Adipose tissue (tissue), 3 donors: ENCODE results near the gene SPTAN1. TPM values are rescaled to one million over a fixed set of nuclear protein-coding genes. Genes with fewer than 3 reads are reported as not detected.
"Not testable (repeated sequence)": the region's sequence is repeated elsewhere in the genome, so short reads cannot be mapped to it uniquely, and the experiment has no call there.

Experiments
- H3K27ac ChIP-seq: one replicate; pipeline ENCODE4 v1.5.1; 2013; ENCODE audit warnings: low read depth, low read length
- WGBS, 3 donors: extraction: QIAGEN DNeasy Blood & Tissue Kit; methylation state at CpG; one replicate each; pipeline ENCODE4 v1.1.7; 2013; 5-methylcytosine and 5-hydroxymethylcytosine counted together
- polyA plus RNA-seq, 3 donors: library from polyadenylated mRNA; stranded (reverse); fragments of 200-250 nt; gene quantifications; one replicate each; pipeline ENCODE4 v1.2.3, GENCODE V29; 2013
- donor health status: healthy with polysubstance abuse.
- donor health status: Bipolar disorder and iron deficiency.
- donor health status: healthy.

Gene SPTAN1
- polyA plus RNA-seq, 3 donors, result 41.2 to 147 (median 103) TPM

GRCh38 chr9:128637656-128638055, 85.3 kb downstream of the SPTAN1 start:
- no peak overlapping the region for H3K27ac ChIP-seq
- WGBS, 3 donors, result 73 to 77% (median 74%) methylated on average over 10 of the region's 10 CpGs

DNA sequence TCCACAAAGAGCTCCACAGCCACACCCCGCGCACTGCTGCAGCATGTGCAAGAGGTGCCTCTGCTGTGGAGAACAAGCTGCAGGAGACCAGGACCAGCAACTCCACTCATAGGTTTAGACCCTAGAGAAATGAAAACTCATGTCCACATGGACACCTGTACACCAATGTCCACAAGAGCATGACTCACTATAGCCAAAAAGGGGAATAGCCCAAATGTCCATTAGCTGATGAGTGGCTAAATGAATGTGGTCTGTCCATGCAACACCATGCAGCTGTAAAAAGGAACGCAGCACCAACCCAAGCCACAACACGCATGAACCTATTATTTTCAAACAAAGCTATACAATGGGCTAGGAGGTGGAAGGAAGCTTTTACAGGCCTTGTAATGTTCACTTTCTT, 86.2 kb downstream of the SPTAN1 start:
- H3K27ac ChIP-seq, result no peak overlapping the region
- WGBS, 3 donors, result 93 to 96% (median 94%) methylated on average over 4 of the region's 4 CpGs

DNA sequence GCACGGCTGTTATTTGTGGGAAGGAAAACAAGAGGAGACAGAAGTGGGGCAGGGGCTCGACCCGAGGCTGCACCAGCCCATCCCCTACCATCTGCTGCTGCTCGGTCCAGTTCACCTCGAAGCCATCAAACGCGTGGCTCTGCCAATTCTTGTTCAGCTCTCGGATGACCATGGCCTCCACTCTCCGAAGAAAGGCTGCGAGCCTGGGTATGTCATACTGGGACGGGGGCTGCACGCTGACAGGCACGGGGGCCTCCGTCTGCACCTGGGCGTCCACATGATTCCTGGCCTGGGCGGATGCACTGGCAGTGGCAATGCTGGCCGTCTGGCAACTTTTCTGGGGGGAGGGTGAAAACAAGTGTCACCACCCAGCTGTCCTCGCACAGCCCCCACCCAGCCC, 88.2 kb downstream of the SPTAN1 start:
- WGBS, 3 donors, result 92 to 98% (median 93%) methylated on average over 18 of the region's 18 CpGs
- no peak overlapping the region for H3K27ac ChIP-seq

- WGBS, 3 donors, result 83 to 84% (median 84%) methylated on average over 12 of the region's 12 CpGs
- no peak overlapping the region for H3K27ac ChIP-seq
Observed at GRCh38 chr9:128642675-128643245, 90.4 kb downstream of the SPTAN1 start.

DNA sequence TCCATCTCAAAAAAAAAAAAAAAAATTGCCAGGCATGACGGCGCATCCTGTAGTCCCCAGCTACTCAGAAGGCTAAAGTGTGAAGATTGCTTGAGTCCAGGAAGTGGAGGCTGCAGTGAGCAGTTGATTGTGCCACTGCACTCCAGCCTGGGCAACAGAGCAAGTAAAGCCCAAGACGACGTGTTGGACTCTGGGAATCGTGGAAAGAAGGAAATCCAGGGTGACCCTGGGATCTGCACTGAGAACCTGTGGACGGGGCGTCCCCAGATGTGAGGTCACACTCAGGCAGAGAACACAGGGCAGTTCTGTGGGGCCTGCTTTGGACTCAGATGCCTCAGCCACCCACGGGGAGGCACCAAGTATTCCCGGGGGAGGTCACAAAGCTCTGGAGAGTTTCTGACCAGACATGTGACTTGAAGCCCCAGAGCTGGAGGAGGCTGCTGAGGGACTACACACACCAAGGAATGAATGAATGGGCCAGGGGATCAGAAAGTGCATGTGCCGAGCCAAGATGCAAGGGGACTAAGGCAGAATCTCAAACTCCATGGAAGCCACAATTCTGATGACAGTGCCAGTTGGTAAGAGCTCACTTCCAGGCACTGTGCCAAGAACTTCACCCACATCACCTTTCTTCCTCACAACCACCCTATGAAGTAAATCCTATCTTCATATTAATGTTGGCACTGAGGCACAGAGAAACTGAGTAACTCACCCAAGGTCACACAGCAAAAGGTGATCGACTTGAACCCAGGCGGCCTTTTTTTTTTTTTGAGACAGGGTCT, 91.3 kb downstream of the SPTAN1 start:
- no peak overlapping the region for H3K27ac ChIP-seq
- WGBS, 3 donors, result 78 to 82% (median 80%) methylated on average over 12 of the region's 12 CpGs

GRCh38 chr9:128648206-128648605, 95.8 kb downstream of the SPTAN1 start:
- H3K27ac ChIP-seq, result not testable (repeated sequence)

DNA sequence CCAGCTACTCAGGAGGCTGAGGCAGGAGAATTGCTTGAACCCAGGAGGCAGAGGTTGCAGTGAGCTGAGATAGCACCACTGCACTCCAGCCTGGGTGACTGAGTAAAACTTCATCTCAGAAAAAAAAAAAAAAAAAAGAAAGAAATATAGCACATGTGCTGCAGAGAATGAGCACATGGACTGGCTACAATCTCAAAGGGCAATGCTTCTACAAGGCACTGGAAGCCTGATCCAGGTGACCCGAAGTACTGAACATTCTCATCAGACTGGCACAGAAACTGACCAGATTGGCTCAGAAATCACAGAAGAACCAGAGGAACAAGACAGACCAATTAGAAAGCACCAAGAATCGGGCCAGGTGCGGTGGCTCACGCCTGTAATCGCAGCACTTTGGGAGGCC, 99.4 kb downstream of the SPTAN1 start:
- no peak overlapping the region for H3K27ac ChIP-seq
- 92 to 98% (median 98%) methylated on average over 5 of the region's 5 CpGs for WGBS, 3 donors

More at GRCh38 chr9:128648206-128648605, 95.8 kb downstream of the SPTAN1 start:
- WGBS, 3 donors, result 90 to 91% (median 91%) methylated on average over 9 of the region's 9 CpGs

DNA sequence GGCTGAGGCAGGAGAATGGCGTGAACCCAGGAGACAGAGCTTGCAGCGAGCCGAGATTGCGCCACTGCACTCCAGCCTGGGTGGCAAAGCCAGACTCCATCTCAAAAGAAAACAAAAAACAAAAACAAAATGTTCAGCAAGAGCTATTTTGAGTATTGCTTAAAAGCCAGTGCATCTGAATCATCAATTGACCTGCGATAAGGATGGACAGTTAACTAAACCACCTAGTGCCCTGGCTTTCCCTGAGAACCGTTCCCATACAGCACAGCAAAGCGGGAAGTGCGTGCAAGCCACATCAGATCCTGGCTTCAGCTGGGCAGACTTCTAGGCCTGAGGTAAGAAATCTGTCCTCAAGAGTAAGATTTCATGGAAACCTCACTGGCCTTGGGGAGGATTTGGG, 101.5 kb downstream of the SPTAN1 start:
- no peak overlapping the region for H3K27ac ChIP-seq
- WGBS, 3 donors, result 89 to 97% (median 95%) methylated on average over 8 of the region's 8 CpGs

DNA sequence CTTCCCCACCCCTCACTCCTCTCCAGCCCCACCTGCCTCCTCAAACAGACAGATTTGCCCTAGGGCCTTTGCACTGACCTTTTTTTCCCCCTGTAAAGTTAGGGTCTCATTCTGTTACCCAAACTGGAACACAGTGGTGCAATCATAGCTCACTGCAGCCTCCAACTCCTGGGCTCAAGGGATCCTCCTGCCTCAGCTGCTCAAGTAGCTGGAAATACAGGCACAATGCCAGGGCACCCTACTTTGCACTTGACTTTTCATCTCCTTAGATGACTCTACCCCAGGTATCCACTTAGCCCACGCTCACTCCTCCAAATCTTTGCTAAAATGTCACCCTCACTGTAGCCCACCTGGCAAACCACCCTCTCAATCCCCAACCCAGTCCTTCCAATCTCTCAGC, 102.1 kb downstream of the SPTAN1 start:
- H3K27ac ChIP-seq, result no peak overlapping the region
- 100% methylated on average over 1 of the region's 1 CpG for WGBS, 3 donors

- 0 to 1% (median 1%) methylated on average over 73 to 86 of the region's 86 CpGs for WGBS, 3 donors
Observed at GRCh38 chr9:128656416-128657343, 104.3 kb downstream of the SPTAN1 start, which contains the start of gene DYNC2I2. DYNC2I2 (minus strand) TSS chr9:128656847; CDS start chr9:128656726, 121 bp downstream.

GRCh38 chr9:128657344-128657704, 104.9 kb downstream of the SPTAN1 start:
- 97 to 99% (median 97%) methylated on average over 13 of the region's 13 CpGs for WGBS, 3 donors
- H3K27ac ChIP-seq, result peak overlapping the region; percentile 92

More at GRCh38 chr9:128656416-128657343, 104.3 kb downstream of the SPTAN1 start, which contains the start of gene DYNC2I2:
- peak within 1 kb of the TSS; percentile 92 for H3K27ac ChIP-seq

GRCh38 chr9:128657796-128658195, 105.4 kb downstream of the SPTAN1 start:
- 96 to 98% (median 97%) methylated on average over 3 of the region's 3 CpGs for WGBS, 3 donors
- H3K27ac ChIP-seq, result no peak overlapping the region

GRCh38 chr9:128666481-128666941, 114.1 kb downstream of the SPTAN1 start:
- H3K27ac ChIP-seq, result not testable (repeated sequence)
- WGBS, 3 donors, result 93 to 95% (median 94%) methylated on average over 8 of the region's 8 CpGs

- H3K27ac ChIP-seq, result no peak overlapping the region
- 96 to 97% (median 96%) methylated on average over 6 of the region's 6 CpGs for WGBS, 3 donors
Observed at GRCh38 chr9:128669786-128670185, 117.4 kb downstream of the SPTAN1 start.

DNA sequence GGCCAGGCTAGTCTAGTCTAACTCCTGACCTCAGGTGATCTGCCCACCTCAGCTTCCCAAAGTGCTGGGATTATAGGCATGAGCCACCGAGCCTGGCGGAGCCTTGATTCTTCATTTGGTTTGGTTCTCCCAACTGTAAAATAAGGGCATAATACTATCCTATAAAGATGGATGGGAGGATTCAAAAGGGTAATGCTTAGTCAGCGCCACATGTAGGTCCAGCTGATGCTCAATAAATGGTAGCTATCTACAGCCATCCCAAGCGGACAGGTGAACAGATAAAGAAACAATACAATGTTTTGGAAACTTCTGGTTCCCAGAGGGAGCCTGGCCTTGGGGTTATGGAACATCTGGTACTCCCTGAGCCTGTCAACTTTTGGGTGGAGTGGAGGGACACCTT, 123.0 kb downstream of the SPTAN1 start:
- WGBS, 3 donors, result 93 to 96% (median 95%) methylated on average over 4 of the region's 4 CpGs
- H3K27ac ChIP-seq, result no peak overlapping the region

DNA sequence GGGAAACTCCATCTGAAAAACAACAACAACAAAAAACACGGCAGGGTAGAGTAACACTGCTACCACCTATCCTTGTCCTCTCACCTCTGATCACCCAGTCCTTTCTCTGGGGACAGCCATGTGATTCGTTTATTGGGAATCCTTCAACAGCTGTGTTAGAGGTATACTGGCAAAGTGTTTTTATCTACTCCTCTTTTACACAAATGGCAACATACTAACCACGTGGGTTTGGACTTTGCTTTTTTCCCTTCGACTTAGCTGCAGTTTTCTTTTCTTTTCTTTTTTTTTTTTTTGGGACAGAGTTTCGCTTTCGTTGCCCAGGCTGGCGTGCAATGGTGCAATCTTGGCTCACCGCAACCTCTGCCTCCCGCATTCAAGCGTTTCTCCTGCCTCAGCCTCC, 125.4 kb downstream of the SPTAN1 start:
- H3K27ac ChIP-seq, result no peak overlapping the region
- 79 to 93% (median 85%) methylated on average over 10 of the region's 10 CpGs for WGBS, 3 donors
